ENCODE results near the gene TRMT13.

Gene TRMT13

GRCh38 chr1:100101564-100101963 lies 31.4 kb upstream of the TRMT13 start:
- no peaks in the 10 kb centered on the region for H3K27me3 ChIP-seq (replicated peaks; ENCODE audit: control insufficient read depth, insufficient read depth, low read length)
- TF ChIP-seq CTCF (IDR thresholded peaks at IDR 0.05; ENCODE audit: insufficient read depth, low read length, poor library complexity, severe bottlenecking): no peak
- H3K4me3 ChIP-seq (replicated peaks; ENCODE audit: low read depth, low read length): no peak overlapping the region
- DNase-seq (ENCODE audit: extremely low read depth, insufficient read length): no peak
- peaks cover 7% of the 10 kb centered on the region for H3K36me3 ChIP-seq (ENCODE audit: control insufficient read depth, insufficient read depth, low read length)

- H3K36me3 ChIP-seq (ENCODE audit: control insufficient read depth, insufficient read depth, low read length): peaks cover 4% of the 10 kb centered on the region
- H3K27me3 ChIP-seq (replicated peaks; ENCODE audit: control insufficient read depth, insufficient read depth, low read length): no peaks in the 10 kb centered on the region
- H3K4me3 ChIP-seq (replicated peaks; ENCODE audit: low read depth, low read length): no peak overlapping the region
- TF ChIP-seq CTCF (IDR thresholded peaks at IDR 0.05; ENCODE audit: insufficient read depth, low read length, poor library complexity, severe bottlenecking): no peak
- no peak for DNase-seq (ENCODE audit: extremely low read depth, insufficient read length)
These were observed 25.3 kb upstream of the TRMT13 start for GRCh38 chr1:100107696-100108095.

- Histone ChIP-seq H3K4me3 (replicated peaks; ENCODE audit: low read depth, low read length) (no peak overlapping the region), H3K36me3 (ENCODE audit: control insufficient read depth, insufficient read depth, low read length) (no peaks in the 10 kb centered on the region; the same call in 1 of the 2 replicates), H3K27me3 (replicated peaks; ENCODE audit: control insufficient read depth, insufficient read depth, low read length) (no peaks in the 10 kb centered on the region)
- DNase-seq (ENCODE audit: extremely low read depth, insufficient read length): no peak
- no peak for TF ChIP-seq CTCF (IDR thresholded peaks at IDR 0.05; ENCODE audit: insufficient read depth, low read length, poor library complexity, severe bottlenecking)
These were observed 23.4 kb upstream of the TRMT13 start for GRCh38 chr1:100109554-100110066.

GRCh38 chr1:100115524-100115923 lies 17.4 kb upstream of the TRMT13 start:
- H3K4me3 ChIP-seq (replicated peaks; ENCODE audit: low read depth, low read length): no peak overlapping the region
- no peak for DNase-seq (ENCODE audit: extremely low read depth, insufficient read length)
- no peak for TF ChIP-seq CTCF (IDR thresholded peaks at IDR 0.05; ENCODE audit: insufficient read depth, low read length, poor library complexity, severe bottlenecking)

GRCh38 chr1:100122177-100122576 lies 10.8 kb upstream of the TRMT13 start:
- Histone ChIP-seq H3K36me3 (ENCODE audit: control insufficient read depth, insufficient read depth, low read length) (peaks cover 2% of the 10 kb centered on the region), H3K4me3 (replicated peaks; ENCODE audit: low read depth, low read length) (no peak overlapping the region), H3K27me3 (replicated peaks; ENCODE audit: control insufficient read depth, insufficient read depth, low read length) (no peaks in the 10 kb centered on the region)
- no peak for DNase-seq (ENCODE audit: extremely low read depth, insufficient read length)
- TF ChIP-seq CTCF (IDR thresholded peaks at IDR 0.05; ENCODE audit: insufficient read depth, low read length, poor library complexity, severe bottlenecking): no peak

More at GRCh38 chr1:100115524-100115923, 17.4 kb upstream of the TRMT13 start:
- Histone ChIP-seq H3K27me3 (replicated peaks; ENCODE audit: control insufficient read depth, insufficient read depth, low read length) (no peaks in the 10 kb centered on the region), H3K36me3 (ENCODE audit: control insufficient read depth, insufficient read depth, low read length) (peaks cover 2% of the 10 kb centered on the region)

GRCh38 chr1:100127226-100127625 lies 5.7 kb upstream of the TRMT13 start:
- DNase-seq (ENCODE audit: extremely low read depth, insufficient read length): no peak
- no peak for TF ChIP-seq CTCF (IDR thresholded peaks at IDR 0.05; ENCODE audit: insufficient read depth, low read length, poor library complexity, severe bottlenecking)
- Histone ChIP-seq H3K27me3 (replicated peaks; ENCODE audit: control insufficient read depth, insufficient read depth, low read length) (no peaks in the 10 kb centered on the region), H3K36me3 (ENCODE audit: control insufficient read depth, insufficient read depth, low read length) (no peaks in the 10 kb centered on the region; the same call in 1 of the 2 replicates), H3K4me3 (replicated peaks; ENCODE audit: low read depth, low read length) (no peak overlapping the region)
